Colon (tissue), 2 donors: ENCODE measurements around the gene TMX1.
"Not testable (repeated sequence)": the region's sequence is repeated elsewhere in the genome, so short reads cannot be mapped to it uniquely, and the experiment has no call there.

Source experiments
- FAIRE-seq: peaks from 2 replicates; lab custom pipeline; 2012; peaks lifted over from hg19 to GRCh38; lab: Jason Lieb, UNC
- donor health status: control.
- donor health status: control.

Gene TMX1

GRCh38 chr14:51239813-51240803 is at the start of gene TMX1:
TMX1 (plus strand) TSS chr14:51240247; CDS start chr14:51240293, 46 bp downstream.
- FAIRE-seq = peak; percentile 81

GRCh38 chr14:51201890-51202289 is 38.2 kb upstream of the TMX1 start:
- no peak for FAIRE-seq

GRCh38 chr14:51202914-51203665 is 37.0 kb upstream of the TMX1 start:
- FAIRE-seq = no peak

GRCh38 chr14:51203881-51204280 is 36.2 kb upstream of the TMX1 start:
- FAIRE-seq = no peak

- FAIRE-seq = no peak
These were observed 34.6 kb upstream of the TMX1 start for GRCh38 chr14:51205486-51205885.

- no peak for FAIRE-seq
These were observed 33.6 kb upstream of the TMX1 start for GRCh38 chr14:51206462-51206861.

- no peak for FAIRE-seq
These were observed 32.4 kb upstream of the TMX1 start for GRCh38 chr14:51207621-51208020.

- FAIRE-seq = no peak
These were observed 31.1 kb upstream of the TMX1 start for GRCh38 chr14:51208982-51209381.

GRCh38 chr14:51209457-51209856 is 30.6 kb upstream of the TMX1 start:
- FAIRE-seq = no peak

GRCh38 chr14:51210594-51210993 is 29.5 kb upstream of the TMX1 start:
- no peak for FAIRE-seq

- FAIRE-seq = no peak
These were observed 28.9 kb upstream of the TMX1 start for GRCh38 chr14:51211149-51211548.

- FAIRE-seq = no peak
These were observed 23.4 kb upstream of the TMX1 start for GRCh38 chr14:51216602-51217001.

- peak; percentile 10 for FAIRE-seq
These were observed 20.3 kb upstream of the TMX1 start for GRCh38 chr14:51219473-51220448.

- FAIRE-seq = not testable (repeated sequence)
These were observed 16.6 kb upstream of the TMX1 start for GRCh38 chr14:51223463-51223862.

- FAIRE-seq = no peak
These were observed 15.5 kb upstream of the TMX1 start for GRCh38 chr14:51224551-51224950.

GRCh38 chr14:51225751-51226150 is 14.3 kb upstream of the TMX1 start:
- FAIRE-seq = no peak

- no peak for FAIRE-seq
These were observed 11.7 kb upstream of the TMX1 start for GRCh38 chr14:51228391-51228790.

GRCh38 chr14:51228890-51229289 is 11.2 kb upstream of the TMX1 start:
- no peak for FAIRE-seq

- no peak for FAIRE-seq
These were observed 3.7 kb upstream of the TMX1 start for GRCh38 chr14:51236314-51236713.

GRCh38 chr14:51240804-51241380 is 845 bp downstream of the TMX1 start:
- no peak for FAIRE-seq
